HS-5 (cell line): Measurements from ENCODE around the gene APOBEC3B.
"Not testable (repeated sequence)": the region's sequence is repeated elsewhere in the genome, so short reads cannot be mapped to it uniquely, and the experiment has no call there.

Experiments
- DNase-seq: peaks from one replicate; pipeline ENCODE4 v3.0.0-alpha.2; 2012; ENCODE audit warnings: low read depth

The APOBEC3B gene

DNA sequence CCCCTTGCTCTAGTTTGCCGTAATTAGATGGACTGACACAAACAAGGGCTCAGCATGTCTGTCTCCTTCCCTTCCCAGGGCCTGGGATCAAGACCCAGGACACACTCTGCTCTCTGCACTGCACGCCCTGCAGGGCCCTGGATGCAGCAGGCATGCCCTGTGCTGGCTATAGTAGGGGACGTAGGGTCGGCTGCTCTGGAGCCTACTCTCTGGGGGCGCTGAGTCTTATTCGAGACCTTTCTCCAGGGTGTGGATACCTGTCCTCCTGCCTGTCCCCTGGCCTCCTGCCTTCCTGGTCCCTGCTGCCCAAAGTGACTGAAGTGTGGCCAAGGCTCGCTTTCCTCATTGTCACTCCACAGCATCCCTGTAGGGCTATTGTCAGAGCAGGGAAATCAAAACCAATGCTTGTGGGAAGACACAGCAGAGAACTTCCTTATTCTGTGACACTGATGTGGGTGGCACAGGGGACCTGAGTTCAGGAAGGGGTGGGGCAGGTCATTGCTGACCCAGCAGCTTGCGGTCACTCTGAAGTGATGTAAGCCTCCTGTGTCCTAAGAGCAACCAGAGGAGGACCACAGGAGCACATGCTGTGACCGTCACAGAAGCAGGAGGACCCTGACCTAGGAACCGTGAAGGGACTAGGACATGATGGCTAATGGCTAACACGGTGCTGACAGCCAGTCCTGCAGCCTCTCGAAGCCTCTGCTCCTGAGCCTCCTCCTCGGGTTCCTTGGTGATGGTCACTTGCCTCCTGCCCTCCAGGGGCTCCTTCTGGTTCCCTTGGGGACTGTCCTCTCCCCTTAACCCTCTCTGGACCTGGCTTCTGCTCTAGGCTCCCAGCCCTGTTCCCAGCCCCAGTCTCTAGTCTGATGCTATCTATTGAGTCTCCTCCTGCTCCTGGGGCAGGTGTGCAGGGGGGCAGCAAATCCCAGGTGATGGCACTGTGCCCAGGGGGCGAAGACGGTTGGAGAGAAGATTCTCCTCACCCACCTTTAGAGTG lies 14.4 kb upstream of the APOBEC3B start:
- no peak for DNase-seq

GRCh38 chr22:38968801-38969200 lies 13.3 kb upstream of the APOBEC3B start:
- DNase-seq: no peak

GRCh38 chr22:38970551-38970950 lies 11.6 kb upstream of the APOBEC3B start:
- DNase-seq: no peak

- no peak for DNase-seq
Measured at GRCh38 chr22:38971202-38971601, 10.9 kb upstream of the APOBEC3B start.

DNA sequence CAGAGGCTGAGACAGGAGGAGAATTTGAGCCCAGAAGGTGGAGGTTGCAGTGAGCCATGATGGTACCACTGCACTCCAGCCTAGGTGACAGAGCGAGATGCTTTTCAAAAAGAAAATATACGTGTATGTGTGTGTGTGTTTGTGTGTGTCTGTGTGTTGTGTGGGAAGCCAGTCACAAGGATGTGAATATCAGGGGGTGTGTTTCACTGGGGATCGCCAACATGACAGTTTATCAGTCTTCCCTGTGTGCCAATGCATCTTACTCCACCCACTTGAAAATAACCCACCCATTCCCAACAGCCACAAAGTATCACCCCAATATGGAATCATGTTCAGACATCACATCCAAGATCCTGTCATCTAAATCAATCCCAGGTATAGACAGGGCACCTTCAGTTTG lies 10.4 kb upstream of the APOBEC3B start:
- DNase-seq: no peak

DNA sequence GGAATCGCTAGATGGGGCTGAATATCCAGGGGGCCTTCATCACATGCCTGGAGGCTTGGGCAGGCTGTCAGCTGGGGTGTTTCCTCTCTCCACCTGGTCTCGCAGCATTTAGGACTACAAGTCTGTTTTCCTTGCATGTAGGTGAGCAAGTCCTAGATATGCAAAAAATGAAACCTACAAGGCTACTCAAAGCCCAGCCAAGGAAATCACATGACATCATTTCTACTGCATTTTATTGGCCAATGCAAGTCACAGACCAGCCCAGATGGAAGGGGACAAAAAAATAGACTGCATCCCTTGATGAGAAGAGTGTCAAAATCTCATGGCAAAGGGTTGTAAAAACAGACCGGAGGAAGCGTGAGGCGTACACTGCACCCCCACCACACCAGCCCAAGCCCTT lies 9.6 kb upstream of the APOBEC3B start:
- DNase-seq: no peak

DNA sequence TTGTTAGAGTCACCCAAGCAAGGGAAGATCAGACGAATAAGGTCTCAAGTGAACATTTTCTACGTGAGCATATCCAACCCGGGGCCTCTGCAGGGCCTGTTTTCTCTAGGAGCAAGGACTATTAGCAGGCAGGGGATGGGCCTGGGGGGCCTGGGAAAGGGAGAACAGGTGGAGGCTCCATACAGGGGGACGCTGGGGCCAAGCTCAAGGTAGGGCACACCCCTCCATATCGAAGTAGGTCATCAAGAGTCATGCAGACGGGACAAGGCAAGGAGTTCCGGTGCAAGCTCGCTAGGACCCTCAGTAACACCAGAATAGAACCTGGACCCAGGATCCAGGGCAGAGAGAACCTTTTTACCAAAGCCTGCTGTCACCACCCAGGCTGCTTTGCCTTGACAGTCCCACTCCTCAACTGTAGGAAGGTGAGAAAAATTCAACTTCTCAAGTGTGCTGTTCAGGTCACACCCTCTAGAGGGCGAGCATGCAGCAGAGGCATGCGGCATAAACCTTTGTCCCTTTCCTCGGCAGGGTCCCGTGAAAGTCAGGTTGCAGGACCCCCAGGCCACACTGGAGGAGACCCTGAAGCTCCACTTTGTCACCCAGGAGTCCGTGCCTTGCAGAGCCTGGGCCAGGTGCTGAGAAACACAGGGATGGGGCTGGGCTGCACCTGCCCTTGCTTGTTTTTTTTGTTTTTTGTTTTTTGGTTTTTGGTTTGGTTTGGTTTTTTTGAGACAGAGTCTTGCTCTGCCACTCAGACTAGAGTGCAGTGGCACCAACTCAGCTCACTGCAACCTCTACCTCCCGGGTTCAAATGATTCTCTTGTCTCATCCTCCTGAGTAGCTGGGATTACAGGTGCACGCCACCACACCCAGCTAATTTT lies 8.6 kb upstream of the APOBEC3B start:
- no peak for DNase-seq

DNA sequence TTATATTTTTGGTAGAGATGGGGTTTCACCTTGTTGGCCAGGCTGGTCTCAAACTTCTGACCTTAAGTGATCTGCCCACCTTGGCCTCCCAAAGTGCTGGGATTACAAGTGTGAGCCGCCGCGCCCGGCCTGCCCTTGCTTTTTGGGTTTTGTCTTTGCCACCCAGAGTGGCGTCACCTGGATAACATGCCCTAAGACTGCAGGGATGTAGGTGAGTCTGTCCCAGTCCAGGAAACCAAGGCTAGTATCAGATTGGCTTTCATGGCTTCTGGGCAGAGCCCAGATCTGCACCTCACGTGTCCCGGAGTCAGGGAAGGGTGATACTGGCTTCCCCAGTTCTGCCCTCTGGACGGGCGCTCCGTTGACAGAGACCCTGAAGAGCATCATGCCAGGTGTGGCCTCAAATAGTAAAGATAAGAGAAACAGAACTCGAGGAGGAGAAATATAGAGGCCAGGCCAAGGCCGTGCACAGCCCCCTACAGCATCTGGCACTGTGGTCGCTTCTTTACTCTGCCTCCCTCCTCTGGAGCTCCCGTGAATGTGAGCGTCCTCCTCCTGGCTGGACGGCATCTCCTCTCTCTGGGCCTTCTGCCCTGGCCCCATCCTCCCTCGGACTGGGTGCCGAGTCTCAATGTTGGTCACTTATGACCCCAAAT lies 7.8 kb upstream of the APOBEC3B start:
- DNase-seq: no peak

- no peak for DNase-seq
Measured at GRCh38 chr22:38974826-38975175, 7.3 kb upstream of the APOBEC3B start.

GRCh38 chr22:38977289-38977688 lies 4.9 kb upstream of the APOBEC3B start:
- DNase-seq: not testable (repeated sequence)

GRCh38 chr22:38980587-38980986 lies 1.6 kb upstream of the APOBEC3B start:
- not testable (repeated sequence) for DNase-seq

DNA sequence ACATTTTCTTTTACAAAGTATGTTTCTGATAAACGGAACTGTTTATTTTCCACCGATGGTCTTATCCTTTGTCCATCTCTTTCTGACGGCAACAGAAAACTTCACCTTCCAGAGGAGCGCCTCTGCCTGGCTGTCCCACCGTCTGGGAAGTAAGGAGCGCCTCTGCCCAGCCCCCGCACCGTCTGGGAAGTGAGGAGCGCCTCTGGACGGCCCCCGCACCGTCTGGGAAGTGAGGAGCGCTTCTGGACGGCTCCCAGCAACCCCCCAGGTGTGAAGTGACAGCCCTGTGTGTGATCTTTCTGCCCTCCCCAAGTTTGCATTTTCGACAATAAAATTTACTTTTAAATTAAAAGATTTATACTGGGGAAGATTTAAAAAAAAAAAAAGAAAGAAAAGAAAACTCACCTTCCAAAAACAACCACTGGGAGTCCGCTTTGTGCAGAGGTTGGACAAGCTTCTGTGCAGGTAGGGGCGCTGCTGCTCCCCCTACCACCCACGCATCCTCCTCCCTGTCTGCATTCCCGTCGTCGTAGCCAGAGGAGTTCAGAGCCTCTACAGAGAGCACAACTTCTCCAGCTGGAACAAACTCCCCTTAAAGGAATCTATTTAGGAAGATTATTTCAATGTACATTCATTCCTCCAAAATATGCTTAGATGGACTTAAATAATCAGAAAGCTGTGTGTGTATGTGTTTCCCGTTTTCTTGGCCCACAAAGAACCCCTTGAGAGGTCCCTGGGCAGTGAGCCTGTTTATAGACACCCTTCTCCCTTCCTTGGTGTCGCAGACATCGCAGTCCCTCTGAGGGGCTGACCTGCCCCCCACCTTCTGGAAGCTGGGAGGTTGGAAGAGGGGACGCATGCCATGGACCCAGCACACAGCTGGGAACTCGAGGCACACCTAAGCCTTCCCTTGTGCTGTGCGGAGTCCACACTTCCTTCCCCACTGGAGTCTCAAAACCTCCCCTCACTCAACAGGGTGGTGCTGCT lies 849 bp upstream of the APOBEC3B start:
- DNase-seq: no peak

DNA sequence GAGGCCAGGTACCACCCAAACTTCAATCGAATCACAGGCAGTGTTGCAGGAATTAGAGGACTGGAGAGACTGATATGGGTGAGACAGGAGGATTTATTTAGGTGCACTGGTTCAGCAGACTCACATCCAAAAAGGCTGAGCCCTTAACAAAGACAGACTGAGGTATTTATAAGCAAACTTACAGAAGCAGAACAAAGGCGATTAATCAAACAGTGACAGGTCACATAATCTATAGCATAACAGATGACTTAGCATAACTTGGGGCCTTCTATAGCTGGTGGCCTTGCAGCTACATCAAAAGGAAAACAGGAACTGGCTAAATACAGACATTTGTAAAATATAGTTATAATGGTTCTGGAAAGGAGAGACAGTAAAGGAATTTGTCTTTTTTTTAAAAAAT lies 2.1 kb downstream of the APOBEC3B start:
- DNase-seq: no peak

DNA sequence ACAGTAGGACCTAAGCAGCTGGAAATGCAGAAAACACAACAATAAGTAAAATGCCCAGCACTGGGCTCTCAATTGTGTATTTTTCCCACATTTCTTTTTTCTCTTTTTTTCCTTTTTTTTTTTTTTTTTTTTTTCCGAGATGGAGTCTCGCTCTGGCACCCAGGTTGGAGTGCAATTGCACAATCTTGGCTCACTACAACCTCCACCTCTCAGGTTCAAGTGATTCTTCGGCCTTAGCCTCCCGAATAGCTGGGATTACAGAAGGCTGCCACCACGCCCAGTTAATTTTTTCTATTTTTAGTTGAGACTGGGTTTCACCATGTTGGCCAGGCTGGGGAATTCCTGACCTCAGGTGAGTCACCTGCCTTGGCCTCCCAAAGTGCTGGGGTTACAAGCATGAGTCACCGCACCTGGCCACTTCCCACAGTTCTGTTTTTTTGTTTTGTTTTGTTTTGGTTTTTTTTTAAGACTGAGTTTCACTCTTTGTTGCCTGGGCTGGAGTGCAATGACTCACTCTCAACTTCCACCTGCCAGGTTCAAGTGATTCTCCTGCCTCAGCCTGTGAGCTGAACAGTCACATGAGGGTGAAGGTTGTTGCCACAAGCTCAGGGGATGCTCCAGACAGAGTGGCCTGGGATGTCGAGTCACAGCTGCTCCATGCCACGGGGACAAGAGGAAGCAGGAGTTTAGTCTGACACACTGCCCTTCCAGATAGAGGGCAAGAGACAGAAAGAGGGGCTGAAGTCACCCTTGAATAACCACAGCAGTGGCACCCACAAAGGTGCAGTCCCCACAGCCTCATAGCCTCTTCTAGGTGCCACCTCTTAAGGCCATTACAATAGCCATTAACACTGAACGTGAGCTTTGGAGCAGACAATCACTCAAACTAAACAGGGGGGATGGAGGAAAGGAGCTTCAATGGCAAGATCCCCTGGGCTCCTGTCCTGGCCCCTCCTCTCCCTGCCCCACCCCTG lies 2.9 kb downstream of the APOBEC3B start:
- not testable (repeated sequence) for DNase-seq

DNA sequence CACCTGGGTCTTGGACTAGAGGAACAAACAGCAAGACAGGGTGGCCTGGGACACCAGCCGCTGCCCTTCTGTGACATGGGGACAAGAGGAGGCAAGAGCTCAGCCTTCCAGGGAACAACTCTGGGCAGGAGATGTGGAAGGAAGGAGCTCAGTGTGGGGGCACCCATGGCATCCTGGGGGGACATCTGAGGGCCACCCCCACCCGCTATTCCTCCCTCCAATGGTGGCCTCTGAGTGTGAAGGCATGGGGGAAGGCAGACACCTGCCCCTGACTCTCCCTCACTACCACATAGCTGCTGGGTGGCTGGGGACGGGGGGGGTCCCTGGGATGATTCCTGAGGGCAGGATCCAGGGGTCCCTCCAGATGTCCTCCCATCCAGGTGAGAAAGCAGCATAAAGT lies 4.5 kb downstream of the APOBEC3B start:
- DNase-seq: no peak

GRCh38 chr22:38987171-38987895 lies 5.2 kb downstream of the APOBEC3B start:
- no peak for DNase-seq

DNA sequence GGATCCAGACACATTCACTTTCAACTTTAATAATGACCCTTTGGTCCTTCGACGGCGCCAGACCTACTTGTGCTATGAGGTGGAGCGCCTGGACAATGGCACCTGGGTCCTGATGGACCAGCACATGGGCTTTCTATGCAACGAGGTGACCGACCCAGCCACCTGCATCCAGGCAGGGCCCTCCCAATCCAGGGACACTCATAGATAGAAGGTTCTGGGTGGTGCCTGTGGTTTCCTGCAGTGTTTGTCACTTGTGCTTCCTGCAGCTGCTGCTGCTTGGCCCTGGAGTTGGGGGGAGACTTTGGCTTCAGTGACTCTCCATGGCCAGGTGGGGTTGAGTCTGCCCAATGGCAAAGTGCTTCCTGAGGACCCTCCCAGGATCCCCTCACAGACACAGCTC lies 7.3 kb downstream of the APOBEC3B start:
- no peak for DNase-seq

- not testable (repeated sequence) for DNase-seq
Measured at GRCh38 chr22:38992871-38993371, 10.8 kb downstream of the APOBEC3B start.

DNA sequence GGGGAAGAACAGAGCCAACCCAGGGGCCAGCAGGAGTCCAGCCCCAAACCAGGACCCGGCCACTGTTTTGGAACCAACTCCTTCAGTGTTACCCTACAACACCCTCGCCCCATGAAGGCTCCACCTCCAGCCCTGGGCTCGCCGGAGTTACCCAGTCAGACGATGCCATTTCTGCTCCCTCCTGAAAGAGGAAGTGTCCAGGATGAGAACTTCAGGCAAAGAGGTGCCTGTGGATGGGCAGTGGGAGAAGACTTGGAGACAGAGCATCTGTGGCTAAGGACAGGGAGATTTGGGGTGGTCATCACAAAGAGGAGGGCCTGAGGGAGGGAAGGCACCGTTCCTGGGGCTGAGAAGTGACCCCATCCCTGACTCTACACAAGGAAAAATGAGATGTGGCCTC lies 14.0 kb downstream of the APOBEC3B start:
- DNase-seq: no peak
